Measurements from ENCODE around the gene RBFOX2.
A peak's percentile ranks its signal among the peaks of the same experiment; 100 is the strongest.
"Not testable (repeated sequence)": the region's sequence is repeated elsewhere in the genome, so short reads cannot be mapped to it uniquely, and the experiment has no call there.

Gene RBFOX2

GRCh38 chr22:36056980-36057379 lies 28.4 kb upstream of the RBFOX2 start:
- no peak overlapping the region for H3K4me3 Mint-ChIP-seq
- peaks cover 10% of the 10 kb centered on the region for H3K9me3 Mint-ChIP-seq
- peaks cover 15% of the 10 kb centered on the region for H3K4me1 Mint-ChIP-seq
- H3K27ac Mint-ChIP-seq: no peak overlapping the region
- peaks cover 15% of the 10 kb centered on the region for H3K27me3 Mint-ChIP-seq (ENCODE audit: low read depth, poor library complexity)
- TF ChIP-seq CTCF (IDR thresholded peaks at IDR 0.05): no peak
- DNase-seq: no peak
- no peaks in the 10 kb centered on the region for H3K36me3 Mint-ChIP-seq (ENCODE audit: low read depth)

- DNase-seq: peak; percentile 23
Measured at GRCh38 chr22:36055376-36056295, 27.0 kb upstream of the RBFOX2 start.

GRCh38 chr22:36054446-36054845 lies 25.8 kb upstream of the RBFOX2 start:
- H3K4me1 Mint-ChIP-seq: peaks cover 15% of the 10 kb centered on the region
- peaks cover 10% of the 10 kb centered on the region for H3K27me3 Mint-ChIP-seq (ENCODE audit: low read depth, poor library complexity)
- not testable (repeated sequence) for H3K4me3 Mint-ChIP-seq

More at GRCh38 chr22:36055376-36056295, 27.0 kb upstream of the RBFOX2 start:
- no peaks in the 10 kb centered on the region for H3K36me3 Mint-ChIP-seq (ENCODE audit: low read depth)
- peak overlapping the region; percentile 41 for H3K4me3 Mint-ChIP-seq
- TF ChIP-seq CTCF (IDR thresholded peaks at IDR 0.05): no peak
- peaks cover 15% of the 10 kb centered on the region for H3K4me1 Mint-ChIP-seq
- peak overlapping the region; percentile 86 for H3K27ac Mint-ChIP-seq
- peaks cover 6% of the 10 kb centered on the region for H3K9me3 Mint-ChIP-seq
- H3K27me3 Mint-ChIP-seq (ENCODE audit: low read depth, poor library complexity): peaks cover 15% of the 10 kb centered on the region

GRCh38 chr22:36053242-36054147 lies 24.9 kb upstream of the RBFOX2 start:
- no peak overlapping the region for H3K4me3 Mint-ChIP-seq
- H3K27me3 Mint-ChIP-seq (ENCODE audit: low read depth, poor library complexity): peaks cover 7% of the 10 kb centered on the region
- no peak for DNase-seq
- H3K27ac Mint-ChIP-seq: no peak overlapping the region
- TF ChIP-seq CTCF (IDR thresholded peaks at IDR 0.05): no peak
- H3K9me3 Mint-ChIP-seq: peaks cover 4% of the 10 kb centered on the region
- H3K4me1 Mint-ChIP-seq: peaks cover 15% of the 10 kb centered on the region
- no peaks in the 10 kb centered on the region for H3K36me3 Mint-ChIP-seq (ENCODE audit: low read depth)

More at GRCh38 chr22:36054446-36054845, 25.8 kb upstream of the RBFOX2 start:
- not testable (repeated sequence) for H3K27ac Mint-ChIP-seq; H3K36me3 Mint-ChIP-seq (ENCODE audit: low read depth); DNase-seq; H3K9me3 Mint-ChIP-seq

GRCh38 chr22:36052505-36052941 lies 23.9 kb upstream of the RBFOX2 start:
- Mint-ChIP-seq H3K4me1 (peaks cover 15% of the 10 kb centered on the region), H3K27me3 (ENCODE audit: low read depth, poor library complexity) (peaks cover 7% of the 10 kb centered on the region), H3K27ac (no peak overlapping the region), H3K9me3 (peaks cover 4% of the 10 kb centered on the region), H3K4me3 (no peak overlapping the region), H3K36me3 (ENCODE audit: low read depth) (no peaks in the 10 kb centered on the region)
- TF ChIP-seq CTCF (IDR thresholded peaks at IDR 0.05): no peak
- no peak for DNase-seq

GRCh38 chr22:36049678-36049997 lies 21.0 kb upstream of the RBFOX2 start:
- no peak for TF ChIP-seq CTCF (IDR thresholded peaks at IDR 0.05)
- no peaks in the 10 kb centered on the region for H3K9me3 Mint-ChIP-seq
- H3K36me3 Mint-ChIP-seq (ENCODE audit: low read depth): no peaks in the 10 kb centered on the region
- H3K27ac Mint-ChIP-seq: no peak overlapping the region
- no peak for DNase-seq
- no peak overlapping the region for H3K4me3 Mint-ChIP-seq
- no peaks in the 10 kb centered on the region for H3K4me1 Mint-ChIP-seq
- H3K27me3 Mint-ChIP-seq (ENCODE audit: low read depth, poor library complexity): peaks cover 7% of the 10 kb centered on the region

Data from nephron progenitor cell (in vitro differentiated cells).